ENCODE data around the gene SIK3.
A peak's percentile ranks its signal among the peaks of the same experiment; 100 is the strongest.

The SIK3 gene

DNA sequence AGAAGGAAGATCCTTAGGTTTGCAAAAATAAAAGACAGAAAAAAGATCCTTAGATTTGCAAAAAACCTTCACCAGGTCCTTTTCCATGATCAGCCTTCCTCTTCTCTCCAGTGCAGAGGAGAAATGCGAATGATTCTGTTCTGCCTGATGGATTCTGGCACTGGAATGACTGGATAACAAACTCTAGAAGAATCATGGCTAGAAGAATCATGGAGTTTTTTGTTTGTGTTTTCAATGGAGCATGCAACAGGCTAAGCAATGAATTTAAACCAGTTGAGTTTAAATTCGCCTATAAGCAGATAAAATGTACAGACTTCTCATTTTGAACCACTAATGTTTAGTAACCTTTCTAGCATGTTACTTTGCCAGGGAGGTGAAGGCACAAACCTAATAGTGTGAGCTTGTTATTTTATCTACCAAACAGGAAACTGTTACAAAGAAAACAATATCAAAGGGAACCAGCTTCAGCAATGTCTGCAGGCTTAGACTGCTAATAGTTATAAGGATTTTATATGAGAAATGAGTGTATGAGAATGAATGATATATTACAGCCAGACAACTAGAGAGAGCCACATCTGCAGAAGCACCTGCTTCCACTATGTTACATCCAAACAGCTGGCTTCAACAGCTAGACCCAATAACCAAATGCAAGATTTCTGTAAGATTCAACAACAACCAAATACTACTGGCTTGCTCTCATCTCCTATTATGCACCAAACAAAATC lies 196.1 kb downstream of the SIK3 start:
- DNase-seq (ENCODE audit: low read depth, low spot score), result no peak
- no peak overlapping the region for H3K4me3 ChIP-seq (ENCODE audit: low read depth, low read length)
- in situ Hi-C loops (cut with HindIII; ENCODE audit: low sequenced_read_pairs), result no loop called here
- TF ChIP-seq CTCF (IDR thresholded peaks at IDR 0.05; ENCODE audit: low read depth, low read length), result no peak

GRCh38 chr11:116901211-116901610 lies 197.0 kb downstream of the SIK3 start:
- in situ Hi-C loops (cut with HindIII; ENCODE audit: low sequenced_read_pairs), result no loop called here
- no peak for TF ChIP-seq CTCF (IDR thresholded peaks at IDR 0.05; ENCODE audit: low read depth, low read length)
- no peak overlapping the region for H3K4me3 ChIP-seq (ENCODE audit: low read depth, low read length)

DNA sequence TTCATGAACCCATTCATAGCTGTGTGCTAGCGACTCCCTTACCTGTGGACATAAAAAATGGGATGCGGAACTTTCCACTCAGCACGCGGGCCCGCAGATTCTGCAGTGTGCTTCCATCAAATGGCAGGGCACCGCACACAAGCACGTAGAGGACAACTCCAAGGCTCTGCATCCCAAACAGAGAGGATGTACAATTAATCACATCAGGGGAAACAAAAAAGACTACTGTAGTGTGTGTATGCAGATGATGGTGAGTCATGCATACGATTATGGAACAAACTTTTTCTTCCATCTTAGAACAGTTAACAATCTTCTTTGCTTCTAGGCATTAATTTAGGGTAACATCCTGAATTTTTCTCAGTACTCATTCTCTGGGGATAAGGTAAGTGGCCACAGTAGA lies 202.0 kb downstream of the SIK3 start:
- TF ChIP-seq CTCF (IDR thresholded peaks at IDR 0.05; ENCODE audit: low read depth, low read length), result no peak
- H3K4me3 ChIP-seq (ENCODE audit: low read depth, low read length), result no peak overlapping the region
- in situ Hi-C loops (cut with HindIII; ENCODE audit: low sequenced_read_pairs), result no loop called here
- DNase-seq (ENCODE audit: low read depth, low spot score), result no peak

More at GRCh38 chr11:116901211-116901610, 197.0 kb downstream of the SIK3 start:
- no peak for DNase-seq (ENCODE audit: low read depth, low spot score)

DNA sequence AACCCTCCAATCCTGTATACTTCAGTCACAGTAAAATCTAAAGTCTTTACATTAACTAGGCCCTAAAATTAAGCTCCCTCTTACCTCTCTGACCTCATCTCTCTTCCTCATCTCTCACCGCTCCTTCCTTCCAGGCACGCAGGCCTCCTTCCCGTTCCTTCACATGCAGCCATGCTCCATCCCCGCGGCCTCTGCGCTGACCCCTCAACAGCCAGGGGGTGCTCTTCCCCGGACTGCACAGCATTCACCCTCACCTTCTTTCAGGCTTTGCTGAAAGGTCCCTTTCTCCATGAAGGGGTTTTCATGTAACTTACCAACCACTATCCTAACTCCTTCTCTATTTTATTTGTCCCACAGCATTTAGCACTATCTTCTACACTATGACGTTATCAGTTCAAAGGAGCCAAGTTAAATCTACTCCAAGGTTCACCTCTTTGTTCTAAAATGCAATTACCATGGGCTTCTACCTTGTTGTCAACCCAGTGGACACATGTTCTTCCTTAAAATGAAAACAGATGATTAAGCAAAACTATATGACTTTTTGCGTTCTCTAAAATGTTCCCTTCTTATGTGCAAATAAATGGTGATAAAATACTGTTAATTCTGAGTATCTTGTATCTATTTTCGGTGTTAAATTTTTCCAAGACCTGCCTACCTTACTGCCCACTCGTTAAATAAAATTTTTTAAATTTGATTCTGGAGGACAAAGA lies 203.0 kb downstream of the SIK3 start:
- in situ Hi-C loops (cut with HindIII; ENCODE audit: low sequenced_read_pairs), result no loop called here
- no peak for DNase-seq (ENCODE audit: low read depth, low spot score)
- TF ChIP-seq CTCF (IDR thresholded peaks at IDR 0.05; ENCODE audit: low read depth, low read length), result peak; percentile 60
- H3K4me3 ChIP-seq (ENCODE audit: low read depth, low read length), result no peak overlapping the region

GRCh38 chr11:116893906-116894305 lies 204.3 kb downstream of the SIK3 start:
- H3K4me3 ChIP-seq (ENCODE audit: low read depth, low read length), result no peak overlapping the region
- no peak for DNase-seq (ENCODE audit: low read depth, low spot score)
- no peak for TF ChIP-seq CTCF (IDR thresholded peaks at IDR 0.05; ENCODE audit: low read depth, low read length)
- in situ Hi-C loops (cut with HindIII; ENCODE audit: low sequenced_read_pairs), result no loop called here

DNA sequence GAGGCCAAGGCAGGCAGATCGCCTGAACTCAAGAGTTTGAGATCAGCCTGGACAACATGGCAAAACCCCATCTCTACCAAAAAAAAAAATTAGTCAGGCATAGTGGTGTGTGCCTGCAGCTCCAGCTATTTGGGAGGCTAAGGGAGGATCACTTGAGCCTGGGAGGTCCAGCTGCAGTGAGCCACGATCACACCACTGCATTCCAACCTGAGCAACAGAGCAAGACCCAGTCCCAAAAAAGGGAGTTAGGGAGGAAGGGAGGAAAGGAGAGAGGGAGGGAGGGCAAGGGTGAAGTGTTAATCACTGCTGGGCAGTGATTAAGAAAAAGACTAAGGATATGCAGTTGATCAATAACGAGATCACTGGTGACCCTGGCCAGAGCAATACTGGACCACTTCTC lies 204.8 kb downstream of the SIK3 start:
- no peak for TF ChIP-seq CTCF (IDR thresholded peaks at IDR 0.05; ENCODE audit: low read depth, low read length)
- H3K4me3 ChIP-seq (ENCODE audit: low read depth, low read length), result no peak overlapping the region
- in situ Hi-C loops (cut with HindIII; ENCODE audit: low sequenced_read_pairs), result no loop called here
- DNase-seq (ENCODE audit: low read depth, low spot score), result no peak
